Right atrium auricular region (tissue), 2 donors: Measurements from ENCODE around the gene ZC3H4. TPM values are rescaled to one million over a fixed set of nuclear protein-coding genes. Genes with fewer than 3 reads are reported as not detected.

ENCODE experiments used
- DNase-seq: peaks from one replicate; pipeline ENCODE4 v3.0.0-alpha.2; 2019; ENCODE audit warnings: low spot score
- H3K27ac ChIP-seq, 2 donors: fragments of 200-600 bp; sonication (generic); 1 replicate in 1 of 2; 2 replicates in 1 of 2; pipeline ENCODE4 v1.5.1; 2016 to 2019
- H3K27me3 ChIP-seq, 2 donors: fragments of 200-600 bp; sonication (generic); one replicate each; pipeline versions ENCODE4 v1.5.1 to v1.6.0; 2017 to 2019
- H3K36me3 ChIP-seq: fragments of 200-600 bp; sonication (generic); one replicate; pipeline ENCODE4 v1.5.1; 2016
- H3K4me1 ChIP-seq, 2 donors: fragments of 200-600 bp; sonication (generic); one replicate each; pipeline versions ENCODE4 v1.5.1 to v1.6.0; 2017 to 2019
- H3K4me3 ChIP-seq, 2 donors: fragments of 200-600 bp; sonication (generic); 1 replicate in 1 of 2; 2 replicates in 1 of 2; pipeline ENCODE4 v1.5.1; 2017 to 2019; ENCODE audit warnings: mild to moderate bottlenecking in 1 of 2, moderate library complexity in 1 of 2
- H3K9me3 ChIP-seq, 2 donors: fragments of 200-600 bp; sonication (generic); one replicate each; pipeline ENCODE4 v1.5.1; 2019
- CTCF ChIP-seq, 2 donors: fragments of 200-600 bp; sonication (generic); IDR thresholded peaks; one replicate each; pipeline ENCODE4 v1.5.1; 2019; ENCODE audit warnings: antibody characterized with exemption in 2 of 2
- total RNA-seq, 2 donors: library from RNA; depleted of rRNA; stranded (reverse); fragments of >200 nt; gene quantifications; one replicate each; pipeline ENCODE4 v1.1.0, GENCODE V29; 2016

ZC3H4 gene
- total RNA-seq, 2 donors from 2014 or later = 15.4 to 18.0 TPM

- H3K9me3 ChIP-seq = no peaks in the 10 kb centered on the region
- H3K27me3 ChIP-seq = no peaks in the 10 kb centered on the region
- H3K4me1 ChIP-seq = peaks cover 0 to 63% of the 10 kb centered on the region in 2 donors
- H3K4me3 ChIP-seq = no peak overlapping the region
- no peak for TF ChIP-seq CTCF (IDR thresholded peaks at IDR 0.05)
- H3K36me3 ChIP-seq = peaks cover 24% of the 10 kb centered on the region
- peak overlapping the region; percentile 82 for H3K27ac ChIP-seq
- no peak for DNase-seq
Measured at GRCh38 chr19:47096721-47097120, 16.9 kb downstream of the ZC3H4 start.

DNA sequence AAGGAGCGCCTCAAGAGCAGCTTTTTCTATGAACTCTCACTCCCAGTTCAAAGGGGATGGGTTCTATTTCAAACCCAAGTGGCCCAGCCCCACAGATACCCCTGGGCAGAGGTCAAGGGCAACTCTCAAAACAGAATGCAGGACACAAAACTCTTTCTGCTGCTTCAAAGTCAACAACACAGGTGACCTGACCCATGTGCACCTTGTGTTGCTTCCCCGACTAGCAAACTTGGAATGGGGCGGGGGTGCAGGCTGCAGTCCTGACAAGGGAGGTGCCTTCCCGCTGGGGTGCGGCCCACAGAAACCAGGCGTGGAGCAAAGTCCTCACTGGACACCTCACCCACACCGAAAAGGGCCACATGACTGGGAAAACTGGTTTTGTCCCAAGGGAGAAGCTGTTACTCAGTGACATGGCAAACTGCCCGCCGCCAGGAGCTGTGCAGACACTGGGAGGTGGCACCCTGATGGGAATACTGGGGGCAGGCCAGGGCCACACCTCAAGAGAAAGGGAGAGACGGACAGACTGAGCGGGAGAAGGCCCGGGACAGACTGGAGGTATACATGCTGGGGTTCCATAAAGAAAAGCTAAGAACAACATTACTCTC is 17.4 kb downstream of the ZC3H4 start:
- Histone ChIP-seq H3K27ac (peak overlapping the region; percentile 82), H3K9me3 (no peaks in the 10 kb centered on the region), H3K36me3 (peaks cover 29% of the 10 kb centered on the region), H3K27me3 (no peaks in the 10 kb centered on the region), H3K4me1 (peaks cover 0 to 63% of the 10 kb centered on the region in 2 donors), H3K4me3 (no peak overlapping the region)
- peak; percentile 66 for DNase-seq
- TF ChIP-seq CTCF (IDR thresholded peaks at IDR 0.05) = no peak

DNA sequence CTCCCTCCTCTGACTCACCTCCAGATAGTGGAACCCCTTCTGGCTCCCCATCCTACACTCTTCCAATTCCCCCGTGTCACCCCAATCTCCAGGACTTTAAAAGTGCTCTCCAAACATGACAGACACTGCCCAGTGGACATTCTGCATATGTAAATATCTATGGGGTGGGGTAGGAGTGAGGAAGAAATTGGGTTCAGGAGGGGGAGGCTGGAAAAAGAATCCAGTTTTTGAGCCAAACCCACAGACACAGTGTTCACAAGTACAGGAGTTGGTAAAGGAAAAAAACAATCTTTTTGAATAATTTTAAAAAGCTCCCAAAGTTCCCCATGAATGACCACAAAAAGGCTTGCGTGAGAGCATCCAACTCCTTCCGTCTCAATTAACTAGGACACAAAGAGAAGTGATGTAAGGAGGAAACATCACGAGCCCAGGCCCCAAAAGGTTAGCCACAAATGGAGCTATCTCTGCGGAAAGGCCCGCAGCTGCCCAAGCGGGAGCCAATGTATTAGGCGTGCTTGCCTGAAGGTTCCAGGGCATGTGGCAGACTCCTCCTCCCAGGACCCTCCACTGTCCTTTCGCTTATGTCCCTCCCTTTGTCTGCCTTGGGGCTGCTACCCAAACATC is 18.0 kb downstream of the ZC3H4 start:
- DNase-seq = no peak
- H3K9me3 ChIP-seq = no peaks in the 10 kb centered on the region

DNA sequence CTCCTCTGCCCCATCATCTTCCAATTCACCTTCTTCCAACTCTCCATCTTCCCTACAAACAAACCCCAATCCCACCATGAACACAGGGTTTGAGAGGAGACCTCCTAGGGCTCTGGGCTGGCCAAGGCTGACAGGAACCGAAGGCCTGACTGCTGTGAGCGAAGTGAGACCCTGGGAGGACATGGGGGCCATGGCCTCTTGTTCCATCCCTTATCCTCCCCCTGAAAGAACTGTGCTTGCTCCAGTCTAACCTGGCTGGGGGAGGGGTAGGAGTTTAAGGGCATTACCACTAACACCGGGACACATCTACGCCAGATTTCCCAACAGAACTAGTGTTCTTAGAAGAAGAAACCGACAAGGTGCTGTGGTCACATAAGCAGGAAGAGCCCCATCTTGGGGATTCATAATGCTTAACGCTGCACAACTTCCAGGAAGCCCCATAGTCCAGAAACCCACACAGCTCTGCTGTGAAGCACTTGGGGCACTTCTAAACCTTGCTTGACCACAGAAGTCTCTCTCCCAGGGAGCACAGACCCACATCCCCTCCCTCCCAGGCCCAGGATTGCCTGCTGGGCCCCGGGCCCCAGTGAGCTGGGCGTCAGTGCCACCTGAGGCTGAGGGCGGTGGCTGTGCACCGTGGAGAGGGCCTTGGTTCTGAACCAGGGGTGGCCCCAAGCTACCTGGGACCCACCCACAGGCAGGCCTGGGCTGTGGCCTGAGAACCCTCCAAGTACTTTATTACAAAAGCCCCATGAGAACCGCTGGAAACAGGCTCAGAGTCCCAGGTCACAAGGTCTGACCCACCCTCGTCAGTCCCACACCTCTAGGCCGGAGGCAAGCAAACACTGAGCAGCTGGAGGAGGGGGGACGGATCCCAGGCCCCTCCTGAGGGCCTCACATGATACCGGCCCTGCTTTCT is 18.8 kb downstream of the ZC3H4 start:
- DNase-seq = no peak
- Histone ChIP-seq H3K9me3 (no peaks in the 10 kb centered on the region), H3K36me3 (peaks cover 39% of the 10 kb centered on the region), H3K27ac (peak overlapping the region; percentile 82), H3K4me1 (peaks cover 0 to 63% of the 10 kb centered on the region in 2 donors), H3K27me3 (no peaks in the 10 kb centered on the region), H3K4me3 (no peak overlapping the region)
- TF ChIP-seq CTCF (IDR thresholded peaks at IDR 0.05) = no peak

More for the DNA sequence above, 18.0 kb downstream of the ZC3H4 start:
- H3K4me1 ChIP-seq = peaks cover 0 to 63% of the 10 kb centered on the region in 2 donors
- H3K27ac ChIP-seq = peak overlapping the region; percentile 82
- H3K36me3 ChIP-seq = peaks cover 32% of the 10 kb centered on the region
- no peak for TF ChIP-seq CTCF (IDR thresholded peaks at IDR 0.05)
- H3K27me3 ChIP-seq = no peaks in the 10 kb centered on the region
- no peak overlapping the region for H3K4me3 ChIP-seq

DNA sequence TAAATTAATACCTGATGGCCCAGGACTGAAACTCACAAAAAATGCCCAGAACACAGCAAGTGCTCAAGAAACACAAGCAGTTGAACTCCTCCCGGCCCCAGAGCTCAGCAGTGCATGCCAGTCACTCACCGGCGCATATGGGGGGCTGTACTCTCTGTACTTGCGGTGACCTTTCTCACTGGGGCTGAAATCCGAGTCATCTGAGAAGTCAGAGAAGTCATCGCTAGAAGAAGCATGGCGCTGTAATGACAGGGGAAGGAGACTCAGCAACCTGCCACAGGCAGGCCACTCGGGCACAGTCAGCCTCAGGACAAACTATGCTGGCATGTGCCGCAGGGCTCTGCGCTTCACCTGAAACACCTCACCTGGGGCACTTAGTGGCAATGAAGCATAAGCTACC is 19.7 kb downstream of the ZC3H4 start:
- DNase-seq = no peak

More for the DNA sequence above, 19.7 kb downstream of the ZC3H4 start:
- Histone ChIP-seq H3K36me3 (peaks cover 49% of the 10 kb centered on the region), H3K27ac (peak overlapping the region; percentile 16 to 82), H3K4me1 (peaks cover 0 to 57% of the 10 kb centered on the region in 2 donors), H3K9me3 (no peaks in the 10 kb centered on the region), H3K4me3 (no peak overlapping the region), H3K27me3 (no peaks in the 10 kb centered on the region)
- no peak for TF ChIP-seq CTCF (IDR thresholded peaks at IDR 0.05)
